H54 (cell line): ENCODE data around the gene NYAP2.

Experiments
- DNase-seq: peaks from one replicate; pipeline ENCODE4 v3.0.0; 2011; ENCODE audit warnings: low spot score, mixed read lengths; ENCODE audit not compliant: insufficient read length
- FAIRE-seq: peaks from 3 replicates; lab custom pipeline; 2011; peaks lifted over from hg19 to GRCh38; lab: Jason Lieb, UNC
- POLR2A ChIP-seq: IDR thresholded peaks from 2 replicates; pipeline ENCODE4 v1.6.1; 2011; ENCODE audit warnings: low read depth, mild to moderate bottlenecking, low read length

Gene NYAP2

DNA sequence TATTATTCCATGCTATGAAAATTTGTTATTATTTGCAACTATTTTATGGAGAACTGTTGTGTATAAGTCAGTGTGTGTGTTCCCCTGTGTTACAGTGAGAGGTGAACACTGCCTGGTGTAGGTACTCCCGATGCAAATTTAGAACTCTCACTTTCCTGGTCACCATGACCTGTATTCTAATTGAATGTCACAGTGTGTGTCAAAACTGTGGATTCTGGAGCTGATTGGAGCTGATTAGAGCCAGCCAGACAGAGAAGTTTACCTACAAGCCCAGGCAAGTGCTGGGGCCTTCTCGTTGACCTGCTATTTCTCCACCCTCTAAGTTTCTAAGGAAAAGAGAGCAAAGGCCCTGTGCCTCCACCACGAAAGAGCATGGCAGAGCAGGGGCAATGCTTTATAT is 216.0 kb downstream of the NYAP2 start:
- no peak for DNase-seq
- TF ChIP-seq POLR2A, result no peak
- FAIRE-seq, result no peak

DNA sequence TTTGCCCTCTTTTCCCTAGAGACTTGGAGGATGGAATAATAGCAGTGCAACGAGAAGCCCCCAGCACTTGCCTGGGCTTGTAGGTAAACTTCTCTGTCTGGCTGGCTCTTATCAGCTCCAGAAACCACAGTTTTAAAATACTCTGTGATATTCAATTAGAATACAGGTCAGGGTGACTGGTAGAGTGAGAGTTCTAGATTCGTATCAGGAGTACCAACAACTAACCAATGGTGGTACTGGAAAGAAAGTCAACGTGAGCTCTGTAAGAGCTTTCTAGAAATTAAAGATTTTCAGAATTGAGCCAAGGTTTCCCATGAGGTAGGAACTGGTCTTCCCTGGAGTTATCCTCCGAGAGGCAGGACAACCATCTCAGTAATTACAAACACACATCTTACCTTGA is 216.9 kb downstream of the NYAP2 start:
- DNase-seq (no peak), FAIRE-seq (no peak)
- no peak for TF ChIP-seq POLR2A

DNA sequence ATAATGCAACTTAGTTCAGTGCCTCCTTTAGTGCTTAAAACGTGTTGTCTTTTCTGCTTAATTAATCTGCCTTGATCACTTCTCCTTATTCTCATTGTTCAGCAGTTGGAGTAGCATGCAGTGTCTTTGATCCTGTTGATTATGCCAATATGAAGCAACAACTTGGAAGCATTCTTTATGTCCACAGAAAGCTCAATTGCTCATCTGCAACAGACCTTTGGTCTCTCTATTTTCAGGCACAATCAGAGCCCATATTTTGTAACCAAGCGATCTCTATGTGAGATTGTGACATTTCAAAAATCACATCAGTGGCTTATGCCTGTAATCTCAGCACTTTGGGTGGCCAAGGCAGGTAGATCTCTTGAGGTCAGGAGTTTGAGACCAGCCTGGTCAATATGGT is 217.3 kb downstream of the NYAP2 start:
- TF ChIP-seq POLR2A, result no peak
- DNase-seq, result no peak
- FAIRE-seq, result no peak

DNA sequence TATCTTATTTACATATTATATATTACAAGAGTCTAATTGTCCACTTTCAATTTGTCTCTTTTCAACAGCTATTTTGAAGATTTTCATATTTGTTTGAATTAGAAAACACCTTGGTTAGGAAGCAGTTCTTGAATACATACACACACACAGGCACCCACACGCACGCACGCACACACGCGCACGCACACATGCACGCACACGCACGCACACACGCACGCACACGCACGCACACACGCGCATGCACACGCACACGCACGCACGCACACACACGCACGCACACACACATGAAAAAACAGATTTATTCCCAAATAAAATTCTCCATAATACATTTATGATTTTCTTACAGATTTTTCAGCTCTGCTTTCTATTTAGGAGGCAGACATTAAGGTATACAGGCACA is 220.7 kb downstream of the NYAP2 start:
- DNase-seq (no peak), FAIRE-seq (no peak)
- TF ChIP-seq POLR2A, result no peak

DNA sequence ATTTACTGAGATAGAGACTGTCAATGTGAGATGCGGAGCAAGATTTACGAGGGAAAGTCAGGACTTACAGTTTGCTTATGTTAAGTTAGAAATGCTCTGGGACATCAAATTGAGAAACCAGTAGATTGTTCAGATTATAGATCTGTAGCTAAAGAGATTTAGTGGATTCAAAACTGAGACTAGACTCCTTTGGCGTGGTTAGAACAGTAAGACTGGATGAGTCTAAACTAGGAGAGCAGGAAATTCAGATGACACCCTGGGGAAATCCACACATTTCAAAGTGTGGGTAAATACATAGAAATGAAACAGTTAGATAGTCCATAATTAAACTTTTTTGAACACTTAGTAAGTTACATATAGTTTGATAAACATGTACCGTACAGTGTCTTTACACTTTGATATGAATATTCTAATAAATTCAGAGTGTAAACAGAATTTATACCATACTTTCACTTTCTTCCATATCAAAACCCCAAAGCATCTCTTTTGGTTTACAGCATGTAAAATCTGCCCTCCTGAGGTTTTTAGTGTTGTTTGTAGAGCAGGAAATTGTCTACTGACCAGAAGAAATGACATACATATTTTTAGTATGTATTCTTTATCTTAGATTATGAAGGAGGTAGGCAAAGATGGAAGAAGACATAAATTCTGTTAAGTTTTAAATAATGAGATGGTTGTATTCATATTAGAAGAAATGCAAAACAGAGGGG is 231.5 kb downstream of the NYAP2 start:
- FAIRE-seq (no peak), DNase-seq (no peak)
- TF ChIP-seq POLR2A, result no peak

DNA sequence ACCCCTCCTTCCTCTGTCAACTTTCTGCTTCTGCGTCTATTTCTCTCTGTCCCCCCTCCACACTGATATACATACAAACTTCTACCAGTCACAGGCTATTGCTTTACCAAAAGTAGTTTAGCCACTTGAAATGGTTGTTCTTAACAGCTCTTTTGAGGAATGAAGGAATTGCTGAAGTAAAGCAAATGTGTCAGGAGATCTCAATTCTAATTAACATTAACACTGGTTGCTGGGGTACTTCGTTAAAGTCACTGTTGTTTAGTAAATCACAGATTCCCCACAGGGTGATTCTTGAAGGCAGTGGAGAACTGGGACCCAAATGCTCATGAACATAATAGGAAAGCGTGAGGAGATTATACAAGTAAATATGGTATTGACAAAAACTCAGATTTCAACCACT is 232.8 kb downstream of the NYAP2 start:
- TF ChIP-seq POLR2A, result no peak
- no peak for DNase-seq
- no peak for FAIRE-seq

DNA sequence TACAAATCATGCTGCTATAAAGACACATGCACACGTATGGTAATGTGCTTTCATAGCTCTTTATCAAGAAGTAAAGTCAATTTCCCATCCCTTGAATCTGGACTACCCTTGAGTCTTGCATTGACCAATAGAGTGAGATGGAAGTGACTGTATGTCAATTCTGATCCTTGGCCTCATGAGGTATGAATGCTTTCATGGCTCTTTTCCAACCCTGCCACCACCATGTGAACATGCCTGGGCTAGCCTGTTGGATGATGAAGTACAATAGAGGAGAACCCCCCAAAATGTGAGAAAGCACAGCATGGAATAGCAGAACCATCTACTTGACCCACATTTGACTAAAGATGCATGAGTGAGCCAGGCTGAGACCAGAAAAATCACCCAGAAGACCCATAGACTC is 237.0 kb downstream of the NYAP2 start:
- DNase-seq, result no peak
- FAIRE-seq, result no peak
- no peak for TF ChIP-seq POLR2A

DNA sequence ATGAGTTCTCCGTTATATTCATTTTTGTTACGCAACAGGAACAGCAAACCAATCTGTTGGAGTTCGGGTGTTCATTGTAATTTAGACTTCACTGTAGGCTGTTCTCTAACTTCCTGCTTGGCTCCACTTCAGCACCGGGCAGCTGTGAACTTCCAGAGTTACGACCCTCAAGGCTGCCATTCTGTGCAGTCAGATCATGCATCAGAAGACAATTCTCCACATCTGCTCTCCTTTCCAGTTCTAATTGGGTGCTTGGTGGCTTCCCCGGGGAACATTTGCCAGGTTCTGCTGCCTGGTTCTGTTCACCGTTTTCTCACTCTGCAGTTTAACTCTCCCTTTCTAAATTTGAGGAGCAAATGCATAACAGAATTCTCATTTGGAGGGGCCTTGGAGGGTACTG is 237.7 kb downstream of the NYAP2 start:
- TF ChIP-seq POLR2A, result no peak
- DNase-seq (no peak), FAIRE-seq (no peak)

DNA sequence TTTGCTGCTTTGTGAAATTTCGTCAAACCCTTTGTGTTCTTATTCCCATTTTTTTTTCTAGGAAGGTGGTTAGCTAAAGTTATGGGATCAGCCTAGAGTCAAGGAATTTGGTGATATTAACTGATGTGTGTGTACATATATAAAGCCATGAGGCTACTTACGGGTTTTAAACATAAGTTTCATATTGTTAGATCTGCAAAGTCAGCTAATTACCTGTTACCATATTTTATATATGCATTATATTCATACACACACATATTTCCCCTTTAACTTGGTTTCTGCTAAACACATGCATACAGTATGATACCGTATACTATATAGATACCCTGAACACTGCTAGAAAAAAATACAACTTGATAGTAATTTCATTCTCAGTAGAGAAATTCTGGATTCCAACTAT is 241.0 kb downstream of the NYAP2 start:
- no peak for FAIRE-seq
- no peak for TF ChIP-seq POLR2A

DNA sequence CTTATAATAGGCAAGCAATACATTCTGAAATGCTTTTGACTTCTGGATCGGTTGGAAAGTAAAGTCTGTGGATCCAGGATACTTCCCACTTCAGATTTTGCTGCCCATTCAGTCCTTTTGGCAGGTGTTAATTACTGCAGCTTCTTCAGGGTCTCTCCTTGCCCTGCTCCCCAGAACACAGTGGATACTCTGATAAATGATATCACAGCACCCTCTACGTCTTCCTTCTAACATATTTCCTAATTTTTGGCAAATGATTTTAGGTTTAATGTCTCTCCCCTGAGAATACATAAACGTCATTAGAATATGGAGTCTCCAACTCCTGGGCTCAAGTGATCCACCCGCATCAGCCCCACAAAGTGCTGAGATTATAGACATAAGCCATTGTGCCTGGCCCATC is 249.8 kb downstream of the NYAP2 start:
- TF ChIP-seq POLR2A, result no peak
- no peak for DNase-seq
- no peak for FAIRE-seq

More for the DNA sequence above, 241.0 kb downstream of the NYAP2 start:
- no peak for DNase-seq

DNA sequence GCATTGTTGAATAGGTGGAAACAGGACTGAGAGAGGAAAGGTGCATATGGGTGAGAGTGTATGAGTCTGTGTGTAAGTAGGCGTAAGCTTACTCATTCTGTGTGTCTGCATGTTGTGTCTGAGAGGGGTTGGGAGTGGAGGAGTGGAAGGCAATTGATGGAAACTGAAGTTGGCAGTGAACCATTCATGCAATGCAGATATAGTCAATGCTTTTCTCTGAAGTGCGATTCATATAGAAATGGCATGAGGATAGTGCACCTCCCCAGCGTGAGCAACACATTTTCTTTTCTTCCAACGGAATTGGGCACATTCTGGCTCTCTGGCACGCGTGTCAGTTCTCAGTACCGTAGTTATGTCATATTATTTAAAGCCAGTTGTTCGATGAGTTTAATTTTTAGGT is 250.5 kb downstream of the NYAP2 start:
- no peak for TF ChIP-seq POLR2A
- FAIRE-seq (no peak), DNase-seq (no peak)

DNA sequence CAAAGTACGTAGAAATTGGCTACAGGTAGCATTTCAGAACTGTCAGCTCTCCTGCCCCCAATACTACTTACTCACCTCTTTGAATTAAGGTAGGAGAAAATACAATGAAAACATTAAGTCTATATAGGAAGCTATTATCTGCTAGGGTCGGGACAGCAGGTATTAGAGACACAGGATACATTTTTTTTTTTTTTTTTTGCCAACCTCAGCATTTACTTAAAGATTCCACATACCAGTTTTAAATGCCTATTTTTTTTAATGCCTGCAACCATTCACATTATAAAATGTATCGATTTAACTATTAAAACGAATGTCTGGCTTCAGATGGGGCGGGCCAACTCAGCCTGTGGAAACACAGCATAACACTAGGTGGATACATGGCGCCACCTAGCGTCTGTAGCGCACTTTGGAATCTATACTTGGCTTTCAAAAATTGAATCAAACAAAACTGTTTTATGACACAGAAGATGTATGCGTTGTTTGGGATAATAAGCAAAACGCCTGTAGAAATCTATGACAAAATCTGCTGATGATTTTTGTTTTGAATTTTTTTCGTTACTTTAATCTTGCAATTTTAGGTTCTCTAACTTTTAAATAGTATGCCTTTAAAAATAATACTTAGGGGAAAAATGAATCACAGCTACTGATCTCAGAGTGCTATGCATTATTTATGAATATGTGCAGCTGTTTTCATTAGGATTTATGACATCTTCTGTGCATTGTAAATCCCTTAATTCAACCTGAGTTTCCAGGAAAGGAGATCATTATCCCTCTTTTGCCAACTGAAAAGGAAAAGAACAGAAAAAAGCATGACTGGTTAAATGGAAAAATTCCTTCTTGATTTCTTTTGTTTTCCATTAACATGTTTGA is 261.0 kb downstream of the NYAP2 start:
- TF ChIP-seq POLR2A, result no peak
- FAIRE-seq, result peak; percentile 87
- peak; percentile 17 for DNase-seq

DNA sequence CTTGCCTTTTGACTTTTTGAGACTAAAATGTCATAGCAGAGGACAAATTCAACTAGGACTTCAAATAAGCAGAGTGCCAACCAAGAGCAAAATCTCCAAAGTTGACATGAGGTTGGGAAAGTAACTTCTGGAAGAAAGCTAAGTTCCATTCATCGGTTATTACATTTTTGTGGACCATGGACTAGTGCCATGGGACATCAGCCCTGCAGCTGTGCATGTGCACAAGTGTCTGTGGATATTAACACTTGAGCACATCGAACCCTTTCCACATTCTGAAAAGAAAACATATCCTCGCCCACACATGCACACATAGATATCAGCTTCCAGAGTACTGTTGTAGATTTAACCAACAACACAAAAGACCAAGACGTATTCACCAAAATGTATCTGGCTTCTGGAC is 262.6 kb downstream of the NYAP2 start:
- DNase-seq (no peak), FAIRE-seq (no peak)
- TF ChIP-seq POLR2A, result no peak

DNA sequence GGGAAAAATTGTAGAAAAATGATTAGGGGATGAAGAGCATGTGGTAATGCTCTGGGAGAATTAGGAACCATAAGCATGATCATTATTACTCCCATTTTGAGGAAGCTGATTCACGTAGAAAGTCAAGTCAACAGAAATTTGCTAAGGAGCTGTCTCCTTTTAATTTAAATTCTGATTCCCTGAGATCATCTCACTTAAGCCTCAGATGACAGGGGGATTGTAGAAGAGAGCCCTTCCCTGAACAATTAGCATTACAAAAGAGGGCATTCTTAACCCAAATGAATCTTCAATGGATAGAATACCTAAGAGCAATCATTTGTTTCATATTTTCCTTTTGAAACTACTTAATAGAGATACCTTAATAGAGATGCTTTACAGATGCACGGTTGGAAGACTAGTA is 267.9 kb downstream of the NYAP2 start:
- DNase-seq (no peak), FAIRE-seq (no peak)
- TF ChIP-seq POLR2A, result no peak
